GM19351 (cell line): ENCODE results near the gene KMT2C.
"Not testable (repeated sequence)": the region's sequence is repeated elsewhere in the genome, so short reads cannot be mapped to it uniquely, and the experiment has no call there.

ENCODE experiments used
- ATAC-seq: cut with Tn5 transposase; IDR thresholded peaks from one replicate; pipeline ENCODE4 v1.9.1; 2021; ENCODE audit warnings: mild to moderate bottlenecking, moderate library complexity; ENCODE audit not compliant: unreplicated experiment

Gene KMT2C

GRCh38 chr7:152365982-152366603, 69.7 kb downstream of the KMT2C start:
- ATAC-seq: no peak

- ATAC-seq: no peak
Measured at GRCh38 chr7:152363798-152364197, 72.0 kb downstream of the KMT2C start.

- ATAC-seq: no peak
Measured at GRCh38 chr7:152362128-152362926, 73.5 kb downstream of the KMT2C start.

GRCh38 chr7:152355474-152356057, 80.2 kb downstream of the KMT2C start:
- peak; percentile 77 for ATAC-seq

- no peak for ATAC-seq
Measured at GRCh38 chr7:152354061-152354460, 81.7 kb downstream of the KMT2C start.

GRCh38 chr7:152353281-152353680, 82.5 kb downstream of the KMT2C start:
- ATAC-seq: not testable (repeated sequence)

- not testable (repeated sequence) for ATAC-seq
Measured at GRCh38 chr7:152351747-152352146, 84.1 kb downstream of the KMT2C start.

- ATAC-seq: no peak
Measured at GRCh38 chr7:152351168-152351567, 84.6 kb downstream of the KMT2C start.

- no peak for ATAC-seq
Measured at GRCh38 chr7:152347888-152348287, 87.9 kb downstream of the KMT2C start.

- no peak for ATAC-seq
Measured at GRCh38 chr7:152344253-152344652, 91.5 kb downstream of the KMT2C start.

- no peak for ATAC-seq
Measured at GRCh38 chr7:152342796-152343195, 93.0 kb downstream of the KMT2C start.

- no peak for ATAC-seq
Measured at GRCh38 chr7:152341914-152342236, 93.9 kb downstream of the KMT2C start.

GRCh38 chr7:152341039-152341913, 94.5 kb downstream of the KMT2C start:
- ATAC-seq: peak; percentile 52

- ATAC-seq: no peak
Measured at GRCh38 chr7:152340161-152340560, 95.6 kb downstream of the KMT2C start.

GRCh38 chr7:152338561-152338960, 97.2 kb downstream of the KMT2C start:
- no peak for ATAC-seq

GRCh38 chr7:152336754-152337368, 98.9 kb downstream of the KMT2C start:
- peak; percentile 73 for ATAC-seq

- peak; percentile 45 for ATAC-seq
Measured at GRCh38 chr7:152335900-152336571, 99.8 kb downstream of the KMT2C start.

- no peak for ATAC-seq
Measured at GRCh38 chr7:152333134-152333533, 102.7 kb downstream of the KMT2C start.

GRCh38 chr7:152330827-152331226, 105.0 kb downstream of the KMT2C start:
- no peak for ATAC-seq

GRCh38 chr7:152329469-152329868, 106.3 kb downstream of the KMT2C start:
- ATAC-seq: no peak
